ENCODE results near the gene TSPYL6.

The TSPYL6 gene

GRCh38 chr2:54224997-54225396, 31.0 kb downstream of the TSPYL6 start:
- no peak for TF ChIP-seq CTCF (IDR thresholded peaks at IDR 0.05)
- no peaks in the 10 kb centered on the region for H3K9me3 ChIP-seq
- H3K4me3 ChIP-seq (ENCODE audit: low read depth in 1 of 2, low read length in 1 of 2) = no peak overlapping the region
- no peak overlapping the region for H3K27ac ChIP-seq
- no peaks in the 10 kb centered on the region for H3K27me3 ChIP-seq
- no peaks in the 10 kb centered on the region for H3K4me1 ChIP-seq (ENCODE audit: control insufficient read depth in 1 of 2, insufficient read depth in 1 of 2, low read depth in 1 of 2, low read length in 1 of 2)
- H3K36me3 ChIP-seq = no peaks in the 10 kb centered on the region

- H3K9me3 ChIP-seq = no peaks in the 10 kb centered on the region
- H3K36me3 ChIP-seq = no peaks in the 10 kb centered on the region
- H3K4me3 ChIP-seq (ENCODE audit: low read depth in 1 of 2, low read length in 1 of 2) = no peak overlapping the region
- H3K27ac ChIP-seq = no peak overlapping the region
- no peaks in the 10 kb centered on the region for H3K27me3 ChIP-seq
- no peak for TF ChIP-seq CTCF (IDR thresholded peaks at IDR 0.05)
- H3K4me1 ChIP-seq (ENCODE audit: control insufficient read depth in 1 of 2, insufficient read depth in 1 of 2, low read depth in 1 of 2, low read length in 1 of 2) = no peaks in the 10 kb centered on the region
Observed at GRCh38 chr2:54213082-54213481, 42.9 kb downstream of the TSPYL6 start.

- no peaks in the 10 kb centered on the region for H3K27me3 ChIP-seq
Observed at GRCh38 chr2:54212456-54212855, 43.6 kb downstream of the TSPYL6 start.

GRCh38 chr2:54209379-54209778, 46.6 kb downstream of the TSPYL6 start:
- H3K4me1 ChIP-seq (ENCODE audit: control insufficient read depth in 1 of 2, insufficient read depth in 1 of 2, low read depth in 1 of 2, low read length in 1 of 2) = no peaks in the 10 kb centered on the region
- no peak overlapping the region for H3K4me3 ChIP-seq (ENCODE audit: low read depth in 1 of 2, low read length in 1 of 2)
- no peaks in the 10 kb centered on the region for H3K9me3 ChIP-seq
- H3K27ac ChIP-seq = no peak overlapping the region
- TF ChIP-seq CTCF (IDR thresholded peaks at IDR 0.05) = no peak
- no peaks in the 10 kb centered on the region for H3K27me3 ChIP-seq
- no peaks in the 10 kb centered on the region for H3K36me3 ChIP-seq

More at GRCh38 chr2:54212456-54212855, 43.6 kb downstream of the TSPYL6 start:
- H3K27ac ChIP-seq = no peak overlapping the region
- H3K9me3 ChIP-seq = no peaks in the 10 kb centered on the region
- no peak for TF ChIP-seq CTCF (IDR thresholded peaks at IDR 0.05)
- H3K4me1 ChIP-seq (ENCODE audit: control insufficient read depth in 1 of 2, insufficient read depth in 1 of 2, low read depth in 1 of 2, low read length in 1 of 2) = no peaks in the 10 kb centered on the region
- no peak overlapping the region for H3K4me3 ChIP-seq (ENCODE audit: low read depth in 1 of 2, low read length in 1 of 2)
- H3K36me3 ChIP-seq = no peaks in the 10 kb centered on the region

- TF ChIP-seq CTCF (IDR thresholded peaks at IDR 0.05) = no peak
- Histone ChIP-seq H3K4me3 (ENCODE audit: low read depth in 1 of 2, low read length in 1 of 2) (no peak overlapping the region), H3K27ac (no peak overlapping the region), H3K9me3 (no peaks in the 10 kb centered on the region), H3K4me1 (ENCODE audit: control insufficient read depth in 1 of 2, insufficient read depth in 1 of 2, low read depth in 1 of 2, low read length in 1 of 2) (no peaks in the 10 kb centered on the region), H3K27me3 (no peaks in the 10 kb centered on the region), H3K36me3 (no peaks in the 10 kb centered on the region)
Observed at GRCh38 chr2:54208364-54209240, 47.4 kb downstream of the TSPYL6 start.

All from neutrophil (primary cell).